ENCODE data around the gene KRT17.

The KRT17 gene

DNA sequence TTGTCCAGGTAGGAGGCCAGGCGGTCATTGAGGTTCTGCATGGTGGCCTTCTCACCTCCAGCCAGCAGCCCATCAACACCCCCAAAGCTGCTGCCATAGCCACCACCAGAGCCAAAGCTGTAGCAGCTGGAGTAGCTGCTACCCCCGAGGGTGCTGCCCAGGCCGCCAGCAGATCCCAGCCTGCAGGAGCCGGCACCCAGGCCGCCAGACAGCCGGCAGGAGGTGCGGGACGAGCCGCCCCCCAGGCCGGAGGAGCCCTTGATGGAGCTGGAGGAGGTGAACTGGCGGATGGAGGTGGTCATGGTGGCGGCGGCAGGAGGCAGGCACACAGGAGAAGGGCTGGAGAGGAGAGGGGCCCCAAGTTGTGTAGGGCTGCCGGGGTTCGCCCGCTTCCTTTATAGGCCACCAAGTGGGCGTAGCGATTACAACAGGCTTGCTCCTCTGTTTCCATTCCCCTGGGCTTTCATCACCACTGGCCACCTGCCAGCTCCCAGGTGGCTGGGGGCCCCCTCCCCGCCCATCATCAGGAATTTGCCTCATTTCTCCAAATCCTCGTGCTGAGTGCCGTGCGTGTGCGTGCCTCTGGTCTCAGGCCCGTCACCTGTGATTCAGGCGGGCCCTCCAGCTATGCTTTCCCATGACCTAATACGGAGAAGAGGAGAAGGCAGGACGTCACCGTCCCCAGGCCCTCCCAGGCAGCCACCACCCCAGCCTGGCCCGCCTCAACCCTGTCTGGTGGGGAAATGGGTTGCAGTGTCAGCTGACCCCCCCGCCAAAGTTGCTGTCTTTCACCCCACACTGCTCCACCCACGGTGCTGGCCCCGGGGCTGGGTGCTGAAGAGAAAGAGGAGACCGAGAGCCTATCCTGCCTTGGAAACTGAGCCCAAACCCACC lies at the start of gene KRT17:
Gene KRT17, minus strand, starts transcription at position 368 of the 894 bp plus-strand sequence. Its CDS starts 66 bp downstream, at position 302.
- no peak for DNase-seq

DNA sequence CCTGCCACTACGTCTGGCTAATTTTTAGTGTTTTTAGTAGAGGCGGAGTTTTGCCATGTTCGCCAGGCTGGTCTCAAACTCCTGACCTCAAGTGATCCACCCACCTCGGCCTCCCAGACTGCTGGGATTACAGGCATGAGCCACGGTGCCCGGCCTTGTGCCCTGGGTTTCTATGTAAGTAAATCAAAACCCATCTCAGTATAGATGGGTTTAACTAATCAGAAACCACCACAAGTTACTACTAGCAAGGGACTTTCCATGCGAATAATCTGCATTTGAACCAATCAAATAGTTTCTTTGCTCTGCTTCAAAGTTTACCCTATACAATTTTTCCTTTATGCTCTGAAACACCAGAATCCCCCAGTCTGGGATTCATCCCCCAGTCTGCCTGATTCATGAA lies 47.8 kb upstream of the KRT17 start:
- DNase-seq = peak; percentile 33

- DNase-seq = no peak
These were observed 43.1 kb upstream of the KRT17 start for GRCh38 chr17:41667280-41668041.

DNA sequence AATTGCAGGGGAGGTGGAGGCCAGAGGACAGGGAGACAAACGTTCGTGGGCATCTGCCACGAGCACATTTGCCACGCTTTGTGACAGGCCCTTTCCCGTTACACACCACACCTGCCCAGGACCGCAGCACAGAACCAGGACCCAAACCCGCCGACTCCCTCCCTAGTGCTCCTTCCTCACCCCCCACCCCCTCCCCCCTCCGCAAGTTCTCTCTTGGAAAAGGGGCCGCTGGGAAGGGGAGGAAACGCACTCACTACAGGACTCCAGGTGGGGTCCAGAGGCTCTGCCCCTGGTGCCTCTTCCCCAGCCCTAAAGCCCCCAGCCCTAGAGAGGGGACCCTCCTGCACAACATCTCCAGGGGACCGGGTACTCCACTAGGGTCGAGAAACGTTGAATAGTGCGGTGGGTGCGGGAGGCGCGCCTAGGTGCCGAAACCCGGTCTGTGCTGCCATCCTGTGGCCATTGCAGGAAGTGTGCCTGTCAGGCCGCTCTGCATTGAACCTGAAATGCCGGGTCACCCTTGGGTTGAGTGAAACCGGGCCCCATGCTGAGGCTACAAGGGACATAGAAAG lies 42.4 kb upstream of the KRT17 start:
- DNase-seq = peak; percentile 89

GRCh38 chr17:41666237-41666641 lies 41.9 kb upstream of the KRT17 start:
- peak; percentile 60 for DNase-seq

- peak; percentile 90 for DNase-seq
These were observed 41.3 kb upstream of the KRT17 start for GRCh38 chr17:41665566-41666236.

GRCh38 chr17:41664587-41665565 lies 40.5 kb upstream of the KRT17 start:
- no peak for DNase-seq

GRCh38 chr17:41664172-41664457 lies 39.7 kb upstream of the KRT17 start:
- no peak for DNase-seq

- DNase-seq = no peak
These were observed 39.2 kb upstream of the KRT17 start for GRCh38 chr17:41663451-41664171.

DNA sequence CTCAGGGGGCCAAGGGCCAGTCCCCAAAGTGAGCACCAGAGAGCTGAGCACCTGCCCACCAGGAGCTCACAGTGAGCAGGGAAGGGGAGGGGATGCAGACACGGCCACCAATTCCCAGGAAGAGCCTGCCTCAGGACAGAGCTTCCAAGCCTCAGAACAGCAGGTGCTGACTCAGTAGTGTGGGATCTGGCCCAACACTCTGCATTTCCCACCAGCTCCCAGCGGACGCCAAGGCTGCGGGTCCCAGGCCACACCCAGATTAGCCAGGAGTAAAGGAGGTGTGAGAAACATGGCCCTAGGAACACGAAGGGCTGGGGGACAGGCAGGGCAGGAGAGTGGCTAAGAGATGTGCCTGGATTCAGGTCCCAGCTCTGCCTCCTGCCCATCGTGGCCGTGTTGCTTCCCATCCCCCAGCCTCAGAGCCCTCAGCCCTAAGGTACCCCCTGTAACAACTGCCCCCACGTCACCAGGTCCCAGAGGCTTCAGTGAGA lies 35.9 kb upstream of the KRT17 start:
- DNase-seq = no peak

GRCh38 chr17:41659427-41660212 lies 35.2 kb upstream of the KRT17 start:
- no peak for DNase-seq

GRCh38 chr17:41658846-41659245 lies 34.5 kb upstream of the KRT17 start:
- no peak for DNase-seq

DNA sequence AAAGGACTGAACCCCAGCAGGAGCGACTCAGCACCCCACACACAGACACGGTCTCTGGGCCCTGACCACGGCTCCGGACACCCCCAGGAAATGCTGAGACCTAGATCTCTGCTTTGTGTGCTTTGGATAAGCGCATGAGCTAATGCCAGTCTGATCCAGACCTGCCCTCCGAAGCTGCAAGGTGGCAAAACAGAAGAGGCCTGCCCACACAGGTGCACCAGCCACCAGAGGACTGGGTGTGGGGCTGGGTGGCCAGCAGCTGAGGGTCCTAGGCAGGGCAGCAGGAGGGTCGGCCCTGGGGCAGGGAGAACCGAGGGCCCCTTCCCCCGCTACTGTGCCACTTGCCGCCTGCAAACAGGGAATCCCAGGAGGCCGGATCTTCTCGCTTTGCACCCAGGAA lies 33.6 kb upstream of the KRT17 start:
- DNase-seq = no peak

GRCh38 chr17:41657176-41657754 lies 32.9 kb upstream of the KRT17 start:
- no peak for DNase-seq

GRCh38 chr17:41656249-41657023 lies 32.1 kb upstream of the KRT17 start:
- no peak for DNase-seq

DNA sequence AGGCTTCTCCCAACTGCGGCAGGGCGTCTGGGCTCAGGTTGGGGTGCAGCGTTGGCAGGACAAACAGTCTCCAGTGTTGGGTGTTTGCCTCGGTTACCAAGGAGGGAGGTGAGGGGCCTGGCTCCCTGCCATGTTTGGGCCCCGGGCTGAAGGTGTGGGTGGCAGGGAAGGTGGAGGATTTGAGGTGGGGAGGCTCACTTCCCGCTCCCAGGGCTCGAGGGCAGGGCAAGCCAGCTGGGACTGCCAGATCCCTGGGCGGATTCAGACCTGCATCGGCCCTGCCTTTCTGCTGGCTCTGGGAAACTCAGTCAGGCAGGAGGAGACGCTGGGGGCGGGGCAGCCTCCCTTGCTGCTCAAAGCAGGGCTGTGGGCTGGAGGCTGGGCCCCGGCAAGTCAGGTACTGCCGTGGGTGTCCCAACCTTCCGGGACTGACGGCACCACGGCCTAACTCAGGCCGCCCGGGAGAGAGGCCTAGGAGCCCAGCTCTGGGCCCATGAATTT lies 31.3 kb upstream of the KRT17 start:
- DNase-seq = no peak

DNA sequence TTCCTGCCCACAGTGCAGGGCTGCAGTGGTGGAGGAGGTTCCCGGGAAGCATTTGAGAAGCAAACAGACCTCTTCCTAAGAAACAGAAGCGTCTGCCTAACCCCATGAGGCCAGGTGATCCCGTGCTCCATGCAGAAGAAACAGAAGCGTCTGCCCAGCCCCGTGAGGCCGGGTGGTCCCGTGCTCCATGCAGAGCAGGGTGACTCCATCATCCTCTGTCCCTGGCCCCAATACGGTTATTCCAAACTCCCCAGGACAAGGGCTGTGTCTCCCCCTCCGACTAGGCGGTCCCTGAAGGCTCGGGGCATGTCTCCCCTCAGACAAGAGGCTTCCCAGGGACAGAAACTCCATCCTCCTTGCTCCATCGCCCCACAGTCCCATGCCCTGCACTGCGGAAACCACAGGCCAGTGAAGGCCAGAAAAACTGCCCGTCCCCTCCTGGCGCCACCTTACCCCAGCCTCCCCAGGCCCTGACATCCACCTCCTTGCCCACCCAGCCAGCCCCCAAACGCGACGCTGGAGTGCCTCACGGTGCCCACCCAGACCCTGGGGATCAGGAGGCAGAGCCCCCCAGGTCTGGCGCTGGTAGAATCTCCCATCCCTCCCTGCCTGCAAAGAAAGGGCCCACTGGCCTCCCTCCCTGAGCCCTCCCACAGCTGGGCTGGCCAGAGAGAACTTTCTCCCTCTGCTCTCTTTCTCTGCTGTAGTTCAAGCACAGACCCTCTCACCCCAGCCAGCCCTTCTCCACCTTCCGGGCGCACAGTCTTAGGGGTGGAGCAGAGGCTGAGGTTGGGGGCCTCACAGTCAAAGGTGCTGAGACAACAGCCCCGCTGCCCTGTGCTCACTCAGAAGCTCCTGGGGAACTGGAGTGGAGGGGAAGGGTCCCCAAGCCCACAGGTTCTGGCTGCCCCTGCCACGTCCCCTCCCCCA lies 30.6 kb upstream of the KRT17 start:
- DNase-seq = no peak
